Raji (cell line): Measurements from ENCODE around the gene TIMM8A.

Source experiments
- POLR2A ChIP-seq: IDR thresholded peaks from 2 replicates; pipeline ENCODE4 v1.6.1; 2011; ENCODE audit warnings: low read depth, low read length, control low read depth; ENCODE audit not compliant: insufficient read depth

The TIMM8A gene, protein sequence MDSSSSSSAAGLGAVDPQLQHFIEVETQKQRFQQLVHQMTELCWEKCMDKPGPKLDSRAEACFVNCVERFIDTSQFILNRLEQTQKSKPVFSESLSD

DNA sequence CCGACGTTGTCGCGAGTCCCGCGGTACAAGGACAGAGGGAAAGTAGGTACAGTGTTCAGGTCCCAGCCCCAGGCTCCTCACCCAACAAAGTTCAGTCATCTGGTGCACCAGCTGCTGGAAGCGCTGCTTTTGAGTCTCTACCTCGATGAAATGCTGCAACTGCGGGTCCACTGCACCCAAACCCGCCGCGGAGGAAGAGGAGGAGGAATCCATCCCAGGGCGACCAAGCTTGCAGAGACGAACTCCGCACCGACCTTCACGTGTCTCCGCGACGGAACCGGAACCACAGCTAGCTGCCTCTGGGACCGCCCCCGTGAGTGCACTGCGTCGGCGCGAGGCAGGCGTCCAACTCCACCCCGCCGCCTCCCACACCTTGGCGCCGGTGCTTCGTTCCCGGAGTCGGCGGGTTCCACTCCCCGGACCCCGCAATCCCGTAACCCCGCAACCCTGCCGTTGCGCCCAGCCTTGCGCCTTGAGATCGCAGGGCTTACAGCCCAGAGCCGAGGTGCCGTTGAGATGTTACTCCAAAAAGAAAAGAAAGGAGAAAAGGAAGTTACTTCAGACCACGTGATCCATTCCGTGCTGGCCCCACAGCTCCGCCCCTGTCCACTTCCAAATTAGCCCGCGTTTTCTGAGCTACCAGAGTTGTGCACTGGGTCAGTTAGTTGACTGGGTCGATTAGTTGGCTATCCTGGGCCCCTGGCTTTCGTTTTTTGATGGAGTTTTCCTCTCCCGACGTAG, at the start of gene TIMM8A:
Gene TIMM8A, minus strand, starts transcription at position 291 of the 741 bp plus-strand sequence. Its CDS starts 78 bp downstream, at position 213.
- peak; percentile 91 for TF ChIP-seq POLR2A

DNA sequence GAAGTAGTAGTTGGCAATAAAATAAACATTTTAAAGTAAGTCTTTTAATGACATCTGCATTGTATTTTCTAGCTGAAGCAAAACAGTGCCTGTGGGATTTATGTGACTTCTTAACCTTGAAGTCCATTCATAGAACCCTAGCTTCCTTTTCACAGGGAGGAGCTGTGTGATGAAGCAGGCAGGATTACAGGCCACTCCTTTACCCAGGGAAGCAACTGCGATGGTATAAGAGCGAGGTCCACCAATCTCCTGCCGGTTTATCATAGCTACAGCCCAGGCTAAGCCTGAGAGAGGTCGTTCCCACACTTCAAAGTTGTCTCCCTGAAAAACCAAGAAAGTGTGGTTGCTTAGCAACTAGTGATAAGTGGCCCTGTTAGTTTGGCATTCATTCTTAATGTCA, 49.2 kb upstream of the TIMM8A start:
- no peak for TF ChIP-seq POLR2A

DNA sequence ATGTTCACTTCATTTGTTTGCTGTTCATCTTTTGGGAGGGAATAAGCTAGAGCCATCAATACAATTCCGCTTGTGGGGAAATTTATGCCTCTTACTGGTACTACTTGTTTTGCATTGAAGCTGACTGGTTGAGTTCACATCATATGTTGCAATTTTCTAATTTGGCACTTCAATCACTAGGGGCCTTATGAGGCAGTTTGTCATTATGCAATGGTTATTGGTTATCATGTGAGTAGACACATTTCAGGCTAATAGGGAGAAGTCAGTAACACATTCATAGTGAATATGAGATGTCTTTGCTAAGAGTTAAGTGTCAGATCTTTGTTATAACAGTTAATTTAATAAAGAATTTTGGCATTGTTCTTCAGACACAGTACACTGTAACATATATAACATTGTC, 47.2 kb upstream of the TIMM8A start:
- TF ChIP-seq POLR2A = no peak

DNA sequence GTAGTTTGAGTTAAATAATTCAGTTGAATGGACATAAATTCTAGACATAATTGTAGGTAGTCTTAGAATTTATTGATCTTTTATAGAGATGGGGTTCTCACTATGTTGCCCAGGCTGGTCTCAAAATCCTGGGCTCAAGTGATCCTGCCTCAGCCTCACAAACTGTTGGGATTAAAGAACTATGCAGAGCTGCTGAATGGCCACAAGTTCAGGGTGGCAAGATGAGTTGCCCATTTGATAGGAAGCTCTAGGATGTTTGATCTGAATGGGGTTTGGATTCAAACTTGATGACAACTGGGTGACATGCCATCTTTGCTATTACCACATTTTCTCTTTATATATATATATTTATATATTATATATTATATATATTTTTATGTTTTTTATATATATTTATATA, 45.8 kb upstream of the TIMM8A start:
- TF ChIP-seq POLR2A = no peak

DNA sequence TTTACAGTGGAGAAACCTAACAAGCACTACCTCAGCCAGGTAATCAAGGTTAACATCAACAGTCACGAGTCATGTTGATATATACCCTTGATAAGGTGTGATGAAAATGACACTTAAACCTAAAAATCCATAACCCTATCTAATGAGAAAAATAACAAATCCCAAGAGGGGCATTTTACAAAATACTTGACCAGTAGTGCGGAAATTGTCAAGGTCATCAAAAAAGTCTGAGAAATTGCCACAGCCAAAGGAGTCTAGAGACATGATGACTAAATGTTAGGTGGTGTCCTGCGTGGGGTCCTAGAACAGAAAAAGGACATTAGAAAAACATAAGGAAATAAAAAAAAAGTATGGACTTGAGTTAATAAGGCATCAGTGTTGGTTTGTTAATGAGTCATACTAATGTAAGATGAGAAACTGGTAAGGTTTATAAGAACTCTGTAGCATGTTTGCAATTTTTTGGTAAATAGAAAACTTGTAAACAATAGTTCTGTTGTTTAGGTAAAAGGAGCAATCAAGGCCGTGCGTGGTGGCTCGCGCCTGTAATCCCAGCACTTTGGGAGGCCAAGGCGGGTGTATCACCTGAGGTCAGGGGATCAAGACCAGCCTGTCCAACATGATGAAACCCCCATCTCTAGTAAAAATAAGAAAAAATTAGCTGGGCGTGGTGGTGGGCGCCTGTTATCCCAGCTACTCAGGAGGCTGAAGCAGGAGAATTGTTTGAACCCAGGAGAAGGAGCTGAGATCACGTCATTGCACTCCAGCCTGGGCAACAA, 45.2 kb upstream of the TIMM8A start:
- TF ChIP-seq POLR2A = no peak

DNA sequence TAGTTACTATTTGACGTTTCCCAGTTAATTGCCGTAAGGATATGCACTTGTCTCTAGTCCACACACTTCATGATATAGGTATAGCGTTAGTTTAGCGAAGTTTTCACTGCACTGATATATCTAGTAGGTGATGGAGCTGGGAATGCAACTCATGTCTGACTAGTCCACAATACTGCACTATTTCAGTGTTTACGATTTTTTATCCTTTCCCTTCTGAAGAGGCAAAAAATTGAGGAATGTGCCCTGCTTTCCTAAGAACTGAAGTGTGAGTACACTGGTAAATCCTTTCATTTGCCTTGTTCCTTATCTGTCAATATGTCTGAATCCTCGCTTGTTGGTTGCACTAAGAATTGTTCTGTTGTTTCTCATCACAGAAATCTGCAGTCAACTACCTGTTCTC, 43.3 kb upstream of the TIMM8A start:
- TF ChIP-seq POLR2A = no peak

DNA sequence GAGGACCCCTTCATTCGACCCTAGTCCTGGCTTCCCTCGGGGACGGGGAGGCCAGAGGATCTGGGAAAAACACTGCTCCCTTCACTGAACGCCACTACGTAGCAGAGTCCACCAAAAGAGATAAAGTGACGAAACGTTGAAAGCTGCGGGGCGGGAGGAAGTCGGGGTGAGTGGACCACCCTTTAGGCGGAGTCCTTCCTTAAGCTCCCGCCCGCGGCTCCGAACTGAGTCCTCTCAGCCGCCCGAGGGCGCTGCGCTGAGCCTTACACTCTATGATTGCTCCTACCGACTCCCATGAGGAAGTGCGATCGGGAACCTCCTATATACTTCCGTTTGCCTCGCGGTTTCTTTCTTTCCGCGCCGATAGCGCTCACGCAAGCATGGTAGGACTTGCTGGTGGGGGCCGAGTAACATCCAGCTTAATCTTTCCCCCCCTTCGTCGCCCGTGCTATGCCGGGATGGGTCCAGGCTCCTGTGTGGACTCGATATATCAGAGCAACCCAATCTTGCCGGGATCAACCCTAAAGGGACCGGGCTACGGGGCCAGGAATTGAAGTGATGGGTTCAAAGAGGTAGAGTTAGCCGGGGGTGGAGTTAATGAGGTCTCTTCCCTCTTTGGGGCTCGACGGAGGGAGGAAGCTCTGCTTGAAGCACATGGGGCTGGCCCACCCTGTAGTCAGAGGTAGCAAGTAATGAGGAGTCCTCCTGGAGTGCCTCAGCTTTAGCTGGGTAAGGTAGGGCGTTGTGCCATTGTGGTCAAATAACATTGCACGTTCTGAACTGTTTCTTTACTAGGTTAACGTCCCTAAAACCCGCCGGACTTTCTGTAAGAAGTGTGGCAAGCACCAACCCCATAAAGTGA, 42.4 kb upstream of the TIMM8A start, which contains the start of gene RPL36A:
Gene RPL36A, plus strand, starts transcription at position 348 of the 862 bp plus-strand sequence. Its CDS starts 33 bp downstream, at position 381.
- TF ChIP-seq POLR2A = peak; percentile 83

DNA sequence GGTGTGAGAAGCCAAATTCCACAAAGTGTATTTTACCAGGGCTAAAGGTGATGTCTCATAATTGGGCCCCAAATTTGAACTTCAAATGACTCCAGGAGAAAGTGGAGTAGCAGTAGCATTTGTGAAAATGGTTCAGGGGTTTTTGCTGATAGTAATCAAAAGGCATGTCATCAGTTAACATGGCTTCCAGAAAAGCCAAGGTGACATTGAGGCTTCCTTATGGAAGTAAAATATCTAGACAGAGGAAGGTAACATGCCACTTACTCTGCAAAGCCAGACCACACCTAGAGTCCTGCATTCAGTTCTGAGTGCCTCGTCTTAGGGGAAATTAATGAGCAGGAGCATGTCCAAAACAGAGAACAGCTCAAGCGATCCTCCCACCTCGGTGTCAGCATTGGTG, 40.1 kb upstream of the TIMM8A start:
- TF ChIP-seq POLR2A = no peak

DNA sequence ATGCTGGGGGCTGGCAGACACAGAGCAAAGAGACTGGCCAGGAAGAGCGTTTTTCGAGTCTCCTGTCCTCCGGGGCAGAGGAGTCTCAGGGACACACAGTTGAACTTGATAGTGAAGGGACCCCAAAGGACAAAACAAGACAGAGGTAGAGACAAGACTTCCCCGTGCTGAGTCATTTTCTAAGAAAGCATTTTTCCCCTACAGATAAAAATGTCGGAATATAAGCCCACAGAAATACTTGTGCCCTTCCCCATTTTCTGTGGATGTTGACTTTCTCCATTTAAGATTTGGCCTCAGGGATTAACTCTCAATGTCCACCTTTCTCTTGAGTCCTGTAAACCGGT, 38.0 kb upstream of the TIMM8A start:
- no peak for TF ChIP-seq POLR2A

DNA sequence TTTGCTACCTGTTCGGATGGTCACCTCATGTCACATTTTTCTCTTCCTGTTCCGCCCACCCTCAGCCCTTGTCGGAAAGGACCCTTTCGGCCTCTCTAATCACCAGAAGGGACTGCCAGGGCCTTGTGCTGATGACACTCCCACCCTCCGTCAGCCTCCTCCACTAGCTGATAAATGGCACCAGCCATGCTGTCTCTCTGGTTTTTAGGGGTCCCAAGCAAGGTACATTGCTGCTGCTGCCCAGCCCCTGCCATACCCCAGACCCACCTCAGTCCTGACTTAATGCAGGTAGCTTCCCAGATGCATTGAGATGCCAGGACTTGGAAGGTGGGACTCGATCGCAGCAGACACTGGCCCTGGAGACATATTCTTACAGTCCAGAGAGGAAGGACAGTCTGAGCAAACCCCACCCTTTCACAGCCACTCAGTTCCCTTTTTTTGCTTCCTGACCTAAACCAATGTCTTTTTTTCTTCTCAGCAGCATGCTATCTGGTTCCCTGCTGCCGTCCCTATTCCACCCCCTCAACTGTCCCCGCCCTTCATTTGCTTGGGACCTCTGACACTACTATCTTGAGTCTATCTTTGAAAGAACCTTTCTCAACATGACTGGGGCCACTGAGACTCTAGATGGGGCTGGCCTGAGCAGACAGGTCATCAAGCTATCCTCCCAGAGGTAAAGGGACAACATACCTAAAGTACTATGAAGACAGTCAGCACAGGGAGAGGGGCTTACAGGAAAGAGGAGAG, 37.4 kb upstream of the TIMM8A start, which contains the start of gene BTK:
Gene BTK, minus strand, starts transcription at position 397 of the 747 bp plus-strand sequence. CDS start 10,907 bp downstream, outside the sequence.
- TF ChIP-seq POLR2A = peak; percentile 84

DNA sequence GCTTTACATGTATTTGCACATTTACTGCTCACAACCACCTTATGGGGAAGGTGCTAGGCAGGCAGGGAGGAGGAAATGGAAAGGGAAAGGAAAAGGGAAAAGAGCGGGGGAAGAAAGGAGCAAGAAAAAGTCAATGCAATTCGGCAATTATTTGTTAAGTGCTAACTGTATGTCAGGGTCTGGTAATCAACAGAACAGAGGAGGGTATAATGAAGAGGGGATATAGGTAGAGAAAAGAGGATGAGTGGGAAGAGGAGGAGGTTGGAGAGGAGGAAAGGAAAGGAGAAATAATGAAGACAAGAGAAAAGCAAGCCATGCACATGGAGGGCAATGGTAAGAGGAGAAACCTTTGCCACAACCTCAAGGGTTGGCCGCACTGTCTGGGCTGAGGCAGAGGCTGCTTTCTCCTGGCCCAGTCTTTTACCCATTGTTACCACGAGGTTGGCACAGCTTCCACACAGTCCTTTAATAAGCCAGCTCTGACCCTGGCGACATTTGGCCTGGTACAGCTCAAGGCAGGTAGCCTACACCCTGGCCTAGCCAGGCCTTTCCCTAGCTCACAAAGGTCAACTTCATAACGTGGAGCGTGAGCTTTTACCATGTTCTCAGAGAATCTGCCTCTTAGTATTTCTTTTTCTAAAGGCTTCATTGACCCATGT, 36.6 kb upstream of the TIMM8A start:
- peak; percentile 23; the same call in 1 of the 2 replicates for TF ChIP-seq POLR2A

DNA sequence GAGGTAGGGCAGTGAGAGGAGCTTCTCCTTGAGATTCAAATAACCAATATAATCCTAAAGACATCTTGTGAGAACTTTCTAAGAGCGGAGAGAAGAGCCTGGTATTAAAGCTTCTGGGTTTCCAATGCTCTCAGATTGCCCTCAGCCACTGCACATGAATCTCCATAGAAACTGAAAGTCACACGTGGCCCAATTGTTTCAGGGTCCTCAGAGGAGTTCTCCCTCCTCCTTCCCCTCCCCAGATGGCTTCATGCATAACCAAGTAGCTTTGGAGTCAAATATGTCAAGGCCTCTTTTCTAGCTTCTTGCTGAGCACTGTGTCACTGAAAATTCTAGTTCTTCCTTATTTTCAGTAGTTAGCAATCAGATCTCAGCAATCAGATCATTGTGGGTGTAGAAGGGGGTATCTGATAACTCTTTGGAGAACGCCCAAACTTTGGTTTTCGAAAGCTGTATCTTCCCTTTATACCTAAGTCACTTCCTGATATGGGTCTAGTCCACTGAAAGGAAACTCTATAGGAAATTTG, 35.2 kb upstream of the TIMM8A start:
- TF ChIP-seq POLR2A = no peak

DNA sequence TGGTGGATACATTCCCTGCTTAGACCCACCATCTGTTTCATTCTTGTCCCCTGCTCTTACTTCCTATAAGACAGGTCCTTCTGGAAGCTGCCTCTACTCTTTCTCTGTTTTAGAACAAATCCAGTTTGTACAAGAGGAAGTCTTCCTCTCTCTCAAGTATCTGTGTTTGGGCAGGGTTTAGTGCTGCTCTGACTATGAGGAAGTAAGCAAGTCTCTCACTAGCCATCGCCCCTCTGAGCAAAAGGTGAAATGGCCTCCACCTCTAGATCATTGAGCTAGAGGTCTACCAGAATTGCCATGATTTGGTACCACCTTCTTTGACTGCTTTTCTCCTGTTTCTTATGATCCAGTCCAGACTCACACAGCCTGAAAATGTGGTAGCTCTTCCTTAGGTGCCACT, 29.0 kb upstream of the TIMM8A start:
- no peak for TF ChIP-seq POLR2A
